ENCODE data around the gene UBE2J2.

UBE2J2 gene

DNA sequence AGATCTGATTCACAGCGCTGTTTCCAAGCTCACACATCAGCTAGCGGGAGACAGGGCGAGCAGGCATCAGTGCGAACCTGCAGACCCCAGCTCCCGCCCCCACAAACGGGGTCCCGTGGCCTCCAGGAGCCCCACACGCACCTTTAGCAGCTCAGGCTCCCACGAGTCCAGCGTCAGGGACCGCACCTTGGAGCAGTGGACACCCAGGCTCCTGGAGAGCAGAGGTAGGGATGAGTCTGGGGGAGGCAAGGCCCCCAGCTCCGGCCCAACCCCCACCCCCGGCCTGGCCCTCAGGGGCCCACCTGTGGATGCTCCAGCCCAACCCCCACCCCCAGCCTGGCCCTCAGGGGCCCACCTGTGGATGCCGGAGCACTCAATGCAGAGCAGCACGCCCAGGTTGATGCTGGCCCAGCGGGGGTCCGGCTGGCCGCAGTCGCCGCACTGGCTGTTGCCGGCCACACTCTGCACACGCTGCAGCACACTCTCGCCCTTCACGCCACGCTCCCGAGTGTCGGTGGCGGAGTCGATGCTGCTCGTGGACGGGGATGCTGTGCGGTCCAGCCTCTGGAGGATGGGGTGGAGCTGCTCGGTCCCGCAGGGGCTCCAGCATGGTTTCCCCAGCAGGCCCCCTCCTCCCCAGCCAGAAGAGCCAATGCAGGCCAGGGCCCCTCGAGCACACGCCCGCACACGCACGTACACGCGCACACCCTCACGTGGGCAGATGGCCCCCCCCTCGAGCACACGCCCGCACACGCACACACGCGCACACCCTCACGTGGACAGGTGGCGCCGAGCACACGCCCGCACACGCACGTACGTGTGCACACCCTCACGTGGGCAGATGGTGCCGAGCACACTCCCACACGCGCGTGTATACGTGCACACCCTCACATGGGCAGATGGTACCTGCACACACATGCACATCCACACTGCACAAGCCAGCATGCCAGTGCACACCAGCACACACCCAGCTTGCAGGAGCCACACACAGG lies 22.7 kb upstream of the UBE2J2 start:
- TF ChIP-seq, protein P1, sequence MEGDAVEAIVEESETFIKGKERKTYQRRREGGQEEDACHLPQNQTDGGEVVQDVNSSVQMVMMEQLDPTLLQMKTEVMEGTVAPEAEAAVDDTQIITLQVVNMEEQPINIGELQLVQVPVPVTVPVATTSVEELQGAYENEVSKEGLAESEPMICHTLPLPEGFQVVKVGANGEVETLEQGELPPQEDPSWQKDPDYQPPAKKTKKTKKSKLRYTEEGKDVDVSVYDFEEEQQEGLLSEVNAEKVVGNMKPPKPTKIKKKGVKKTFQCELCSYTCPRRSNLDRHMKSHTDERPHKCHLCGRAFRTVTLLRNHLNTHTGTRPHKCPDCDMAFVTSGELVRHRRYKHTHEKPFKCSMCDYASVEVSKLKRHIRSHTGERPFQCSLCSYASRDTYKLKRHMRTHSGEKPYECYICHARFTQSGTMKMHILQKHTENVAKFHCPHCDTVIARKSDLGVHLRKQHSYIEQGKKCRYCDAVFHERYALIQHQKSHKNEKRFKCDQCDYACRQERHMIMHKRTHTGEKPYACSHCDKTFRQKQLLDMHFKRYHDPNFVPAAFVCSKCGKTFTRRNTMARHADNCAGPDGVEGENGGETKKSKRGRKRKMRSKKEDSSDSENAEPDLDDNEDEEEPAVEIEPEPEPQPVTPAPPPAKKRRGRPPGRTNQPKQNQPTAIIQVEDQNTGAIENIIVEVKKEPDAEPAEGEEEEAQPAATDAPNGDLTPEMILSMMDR (conservative IDR thresholded peaks at IDR 0.05; ENCODE audit: low read depth, low read length), result no peak
- H2AFZ ChIP-seq (ENCODE audit: low read depth), result no peak overlapping the region
- H3K79me2 ChIP-seq (ENCODE audit: insufficient read depth, low read depth), result no peaks in the 10 kb centered on the region
- no peak overlapping the region for H3K4me3 ChIP-seq (IDR thresholded peaks at IDR 0.05; ENCODE audit: insufficient read depth, low read depth, low read length)
- H3K27me3 ChIP-seq (ENCODE audit: insufficient read depth, low read depth), result peaks cover under 1% of the 10 kb centered on the region; the same call in 1 of the 2 replicates
- H3K4me1 ChIP-seq (ENCODE audit: low read depth, poor library complexity, severe bottlenecking), result peaks cover 9% of the 10 kb centered on the region
- H3K27ac ChIP-seq, result no peak overlapping the region
- no peak overlapping the region for H3K9ac ChIP-seq
- H4K20me1 ChIP-seq (ENCODE audit: insufficient read depth), result no peaks in the 10 kb centered on the region; the same call in 1 of the 2 replicates
- no peak overlapping the region for H3K4me2 ChIP-seq
- no peaks in the 10 kb centered on the region for H3K36me3 ChIP-seq (ENCODE audit: insufficient read depth)

DNA sequence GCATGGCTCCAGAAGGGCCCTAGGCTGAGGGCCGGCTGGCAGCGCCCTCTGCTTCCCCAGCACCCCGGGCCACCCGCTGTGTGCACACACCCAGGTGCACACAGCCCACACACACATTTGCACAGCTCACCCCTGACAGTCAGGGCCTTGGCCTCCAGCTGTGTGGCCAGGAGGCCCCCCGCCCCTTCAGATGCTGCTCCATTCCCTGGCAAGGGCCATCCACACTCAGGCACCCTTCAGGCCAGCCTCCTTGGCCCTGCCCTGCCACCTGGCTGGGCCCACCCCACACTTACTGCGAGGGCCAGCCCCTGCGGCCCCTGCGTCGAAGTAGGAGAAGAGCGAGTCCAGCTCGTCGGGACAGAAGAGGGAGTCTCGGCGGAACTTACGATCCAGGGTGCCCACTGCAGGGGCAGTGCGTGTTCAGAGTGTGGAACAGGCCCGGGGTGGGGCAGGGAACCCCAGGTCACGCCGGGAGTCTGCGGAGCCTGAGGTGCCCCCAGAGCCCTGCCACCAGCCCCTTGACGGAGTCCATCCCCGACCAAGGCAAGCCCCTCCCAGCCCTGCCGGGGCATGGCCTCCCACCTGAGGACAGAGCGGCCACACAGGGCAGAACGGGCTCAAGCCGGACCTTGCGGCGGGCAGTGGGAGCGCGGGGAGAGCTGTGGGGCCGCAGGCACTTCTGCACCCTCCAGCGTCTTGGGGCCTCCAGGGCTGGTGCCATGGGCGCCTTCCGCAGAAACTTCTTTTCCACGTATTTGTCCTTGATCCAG lies 21.7 kb upstream of the UBE2J2 start:
- no peak overlapping the region for H3K9ac ChIP-seq
- H2AFZ ChIP-seq (ENCODE audit: low read depth), result no peak overlapping the region
- H3K4me1 ChIP-seq (ENCODE audit: low read depth, poor library complexity, severe bottlenecking), result peaks cover 18% of the 10 kb centered on the region
- H3K4me3 ChIP-seq (IDR thresholded peaks at IDR 0.05; ENCODE audit: insufficient read depth, low read depth, low read length), result no peak overlapping the region
- TF ChIP-seq, protein P1 (conservative IDR thresholded peaks at IDR 0.05; ENCODE audit: low read depth, low read length), result no peak
- no peak overlapping the region for H3K4me2 ChIP-seq
- no peaks in the 10 kb centered on the region for H3K79me2 ChIP-seq (ENCODE audit: insufficient read depth, low read depth)
- H4K20me1 ChIP-seq (ENCODE audit: insufficient read depth), result no peaks in the 10 kb centered on the region; the same call in 1 of the 2 replicates
- H3K27ac ChIP-seq, result no peak overlapping the region
- peaks cover 10% of the 10 kb centered on the region; the same call in 1 of the 2 replicates for H3K27me3 ChIP-seq (ENCODE audit: insufficient read depth, low read depth)
- H3K36me3 ChIP-seq (ENCODE audit: insufficient read depth), result no peaks in the 10 kb centered on the region

DNA sequence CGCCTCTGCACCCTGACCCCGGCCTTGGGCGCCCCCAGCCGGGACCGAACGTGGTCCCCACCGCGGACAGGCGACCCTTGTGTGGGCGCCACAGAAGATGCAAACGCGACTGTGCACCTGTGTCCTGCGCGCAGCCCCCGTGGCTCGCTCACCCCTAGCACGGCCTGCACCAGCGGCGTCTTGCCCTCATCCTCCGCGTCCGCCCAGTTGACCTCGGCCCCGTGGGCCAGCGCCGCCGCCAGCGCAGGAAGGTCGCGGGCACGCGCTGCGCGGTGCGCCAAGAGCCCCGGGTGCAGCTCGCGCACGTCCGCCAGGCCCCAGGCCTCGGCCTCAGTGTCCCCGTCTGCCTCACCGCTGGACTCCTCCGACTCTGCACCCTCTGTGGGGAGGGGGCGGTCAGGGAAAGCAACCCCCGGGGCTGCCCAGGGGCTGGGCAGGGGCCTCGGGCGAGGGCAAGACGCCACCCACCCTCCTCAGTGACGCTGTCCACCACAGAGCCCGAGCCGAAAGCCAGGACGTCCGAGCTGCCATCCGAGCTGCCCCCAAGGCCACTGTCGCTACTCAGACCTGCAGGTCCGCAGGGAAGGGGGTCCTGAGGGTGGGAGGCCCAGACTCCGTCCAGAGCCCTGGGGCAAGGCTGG lies 20.7 kb upstream of the UBE2J2 start:
- Histone ChIP-seq H2AFZ (ENCODE audit: low read depth) (no peak overlapping the region), H3K27me3 (ENCODE audit: insufficient read depth, low read depth) (peaks cover 15% of the 10 kb centered on the region; the same call in 1 of the 2 replicates), H4K20me1 (ENCODE audit: insufficient read depth) (no peaks in the 10 kb centered on the region), H3K9ac (no peak overlapping the region), H3K27ac (no peak overlapping the region), H3K4me3 (IDR thresholded peaks at IDR 0.05; ENCODE audit: insufficient read depth, low read depth, low read length) (no peak overlapping the region), H3K36me3 (ENCODE audit: insufficient read depth) (no peaks in the 10 kb centered on the region), H3K4me2 (no peak overlapping the region), H3K79me2 (ENCODE audit: insufficient read depth, low read depth) (no peaks in the 10 kb centered on the region), H3K4me1 (ENCODE audit: low read depth, poor library complexity, severe bottlenecking) (peaks cover 22% of the 10 kb centered on the region)
- TF ChIP-seq, protein P1 (conservative IDR thresholded peaks at IDR 0.05; ENCODE audit: low read depth, low read length), result no peak
